Measurements from ENCODE around the gene SLFN14.
"Not testable (repeated sequence)": the region's sequence is repeated elsewhere in the genome, so short reads cannot be mapped to it uniquely, and the experiment has no call there.

Gene SLFN14

DNA sequence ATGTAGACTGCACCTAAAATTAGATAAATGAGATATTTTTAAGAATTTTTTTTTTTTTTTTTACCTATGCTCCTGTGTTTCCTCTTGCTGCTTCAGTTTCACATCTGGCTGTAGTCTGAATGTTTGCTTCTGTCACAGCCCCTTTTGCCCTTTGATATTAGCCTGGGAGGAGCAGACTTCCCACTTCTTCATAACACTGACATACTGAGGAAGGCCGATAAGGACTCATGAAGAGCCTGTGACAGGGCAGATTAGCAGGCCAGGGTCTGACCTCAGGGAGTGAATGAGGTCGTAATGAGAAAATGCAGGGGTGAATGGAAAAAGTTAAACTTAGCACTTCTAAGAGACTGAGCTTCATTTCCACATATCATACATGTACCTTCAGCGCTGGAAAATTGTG lies at the start of gene SLFN14:
TSS of gene SLFN14 (minus strand) at position 117 of the 400 bp plus-strand sequence. CDS start 2,757 bp downstream, outside the sequence.
- DNase-seq (ENCODE audit: low spot score) = peak; percentile 98

- DNase-seq (ENCODE audit: low spot score) = no peak
Measured at GRCh38 chr17:35609831-35610230, 49.2 kb upstream of the SLFN14 start.

GRCh38 chr17:35607239-35607847 lies 46.7 kb upstream of the SLFN14 start:
- no peak for DNase-seq (ENCODE audit: low spot score)

DNA sequence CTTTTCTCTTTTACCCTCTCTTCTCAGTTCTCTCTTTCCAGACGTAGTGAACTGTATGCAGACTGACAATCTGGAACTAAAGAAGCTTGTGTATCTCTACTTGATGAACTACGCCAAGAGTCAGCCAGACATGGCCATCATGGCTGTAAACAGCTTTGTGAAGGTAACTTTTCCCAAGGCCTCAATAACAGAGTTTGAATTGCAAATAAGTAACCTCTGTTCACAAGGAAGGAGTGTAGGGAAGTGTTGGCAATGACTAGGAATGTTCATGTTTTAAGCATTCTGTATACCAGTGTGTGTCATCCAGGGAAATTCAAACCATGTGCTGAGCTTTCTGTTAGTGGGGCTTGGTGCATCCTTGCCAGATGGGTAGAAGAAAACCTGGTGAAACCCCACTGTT lies 45.1 kb upstream of the SLFN14 start:
- no peak for DNase-seq (ENCODE audit: low spot score)

- no peak for DNase-seq (ENCODE audit: low spot score)
Measured at GRCh38 chr17:35603674-35604073, 43.1 kb upstream of the SLFN14 start.

DNA sequence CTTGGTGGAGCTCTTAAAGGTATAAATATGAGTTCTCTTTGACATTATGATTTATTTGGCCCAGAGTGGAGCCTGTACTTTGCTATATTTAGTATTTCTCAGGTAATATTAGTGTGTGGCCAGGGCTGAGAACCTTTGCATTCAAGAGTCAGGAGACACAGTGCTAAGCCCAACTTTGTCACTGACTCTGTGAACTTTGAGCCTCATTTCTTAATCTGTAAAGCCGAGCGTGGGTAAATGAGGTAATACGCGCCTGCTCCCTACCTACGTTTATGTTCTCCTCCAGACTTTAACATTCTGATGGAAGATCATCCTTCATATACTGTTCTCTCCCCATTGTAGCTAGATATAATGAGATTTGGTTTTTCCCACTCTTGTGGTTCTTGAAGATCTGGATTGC lies 37.0 kb upstream of the SLFN14 start:
- DNase-seq (ENCODE audit: low spot score) = no peak

- no peak for DNase-seq (ENCODE audit: low spot score)
Measured at GRCh38 chr17:35596530-35597233, 36.1 kb upstream of the SLFN14 start.

DNA sequence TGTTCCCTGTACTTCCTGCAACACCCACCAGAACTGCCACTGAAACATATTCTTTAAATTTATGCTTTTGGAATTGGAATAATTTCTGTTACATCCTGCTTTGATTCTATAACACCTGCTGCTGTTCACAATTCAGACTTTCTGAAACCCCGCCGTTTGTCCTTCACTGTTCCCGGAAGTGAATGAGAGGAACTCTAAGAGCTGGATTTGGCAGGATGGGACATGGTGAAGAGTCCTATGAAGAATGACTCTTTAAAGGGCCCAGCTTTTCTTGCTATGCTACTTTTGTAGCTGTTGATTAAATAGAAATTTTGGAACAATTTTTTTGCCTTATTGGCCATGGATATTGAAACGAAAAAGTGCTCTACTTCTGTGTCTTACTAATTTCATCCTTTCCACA lies 35.5 kb upstream of the SLFN14 start:
- DNase-seq (ENCODE audit: low spot score) = no peak

GRCh38 chr17:35588196-35588920 lies 27.7 kb upstream of the SLFN14 start:
- DNase-seq (ENCODE audit: low spot score) = peak; percentile 63

DNA sequence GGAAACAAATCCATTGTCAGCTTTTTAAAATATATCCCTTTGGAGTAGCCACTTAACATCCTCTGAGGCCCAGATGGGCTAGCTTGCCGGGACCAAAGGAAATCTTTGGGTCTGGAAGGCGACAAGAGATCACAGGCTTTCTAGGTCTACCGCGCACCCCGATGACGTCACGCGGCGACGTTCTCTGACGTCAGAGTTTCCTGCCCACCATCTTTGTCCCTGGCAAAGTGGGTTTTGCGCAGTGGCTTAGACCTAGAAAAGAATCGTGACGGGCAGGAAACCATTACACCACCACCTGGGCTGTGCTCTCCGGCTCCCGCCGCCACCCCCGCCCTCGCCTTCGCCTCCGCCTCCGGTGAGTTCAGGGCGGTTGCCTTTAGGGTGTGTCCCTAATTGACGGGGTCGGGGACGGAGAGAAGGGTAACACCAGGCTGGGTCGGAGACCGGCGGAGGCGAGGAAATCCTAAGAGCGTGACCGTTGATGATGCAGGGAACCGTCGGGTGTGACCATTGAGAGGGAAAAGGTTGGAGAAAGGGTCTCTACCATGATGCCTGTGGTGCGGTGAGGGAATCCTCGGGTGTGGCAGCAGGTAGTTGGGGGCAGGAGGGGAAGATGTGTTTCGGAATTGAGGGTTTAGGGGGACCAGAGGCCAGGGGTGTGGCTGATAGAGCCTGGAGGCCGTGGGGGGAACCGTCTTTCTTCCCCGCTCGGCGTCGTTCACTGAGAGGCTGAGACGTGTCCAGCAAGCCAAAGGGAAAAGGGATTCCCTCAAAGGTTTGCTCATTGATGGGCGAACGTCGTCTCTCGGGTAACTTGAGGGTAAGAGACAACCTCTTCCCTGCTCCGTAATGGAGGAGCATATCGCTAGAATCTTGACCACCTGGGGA lies 26.7 kb upstream of the SLFN14 start, which contains the start of gene AP2B1:
TSS of gene AP2B1 (plus strand) at position 249 of the 888 bp plus-strand sequence. CDS start 6,709 bp downstream, outside the sequence.
- peak; percentile 96 for DNase-seq (ENCODE audit: low spot score)

DNA sequence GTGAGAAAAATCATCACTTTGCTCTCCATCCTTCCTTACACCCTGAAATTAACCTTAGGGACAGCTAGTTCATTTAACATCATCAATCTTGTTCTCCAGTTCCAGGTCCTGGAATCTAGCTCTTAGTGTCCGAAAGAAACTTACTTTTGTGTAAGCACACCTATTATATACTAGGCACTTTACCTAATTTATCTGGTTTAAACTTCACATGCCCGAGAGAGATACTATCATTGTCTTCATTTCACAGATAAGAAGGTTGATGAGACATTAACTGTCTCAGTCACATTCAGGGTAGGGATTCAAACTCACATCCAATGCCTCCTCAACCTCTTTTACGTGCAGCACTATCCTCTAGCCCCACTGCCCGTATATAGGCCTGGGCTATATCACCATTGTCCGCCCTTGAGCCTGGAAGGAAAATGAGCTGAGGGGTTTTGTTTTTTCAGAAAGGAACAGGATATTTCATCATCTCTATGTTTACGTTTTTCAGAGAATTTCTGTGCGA lies 26.0 kb upstream of the SLFN14 start:
- no peak for DNase-seq (ENCODE audit: low spot score)

- no peak for DNase-seq (ENCODE audit: low spot score)
Measured at GRCh38 chr17:35584061-35584460, 23.4 kb upstream of the SLFN14 start.

DNA sequence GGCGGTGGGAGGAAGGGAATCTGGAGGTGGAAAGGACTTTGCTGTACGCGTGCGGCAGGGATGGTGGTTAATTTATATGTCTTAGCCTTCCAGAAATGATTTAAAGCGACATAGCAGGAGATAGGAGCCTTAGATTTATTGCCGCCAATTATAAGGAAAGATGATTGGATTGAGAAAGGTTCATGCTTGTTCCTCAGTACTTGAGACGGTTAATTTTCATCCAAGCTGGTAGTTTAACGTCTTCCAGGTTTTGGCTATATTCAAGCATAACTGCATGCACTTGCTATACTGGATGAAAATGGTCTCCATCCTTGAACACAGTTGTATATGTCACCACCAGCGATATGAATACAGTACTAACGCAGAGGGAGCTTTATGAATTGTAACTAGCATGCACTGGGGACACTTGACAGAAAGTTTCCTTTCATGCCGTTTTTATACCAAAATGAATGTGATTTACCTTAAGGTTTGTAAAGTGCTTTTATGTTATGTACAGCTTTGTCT lies 18.4 kb upstream of the SLFN14 start:
- no peak for DNase-seq (ENCODE audit: low spot score)

GRCh38 chr17:35578197-35578928 lies 17.7 kb upstream of the SLFN14 start, which contains the start of gene PEX12:
Gene PEX12, minus strand, starts transcription at chr17:35578571. Its CDS starts 550 bp downstream, at chr17:35578021.
- DNase-seq (ENCODE audit: low spot score) = peak; percentile 86

DNA sequence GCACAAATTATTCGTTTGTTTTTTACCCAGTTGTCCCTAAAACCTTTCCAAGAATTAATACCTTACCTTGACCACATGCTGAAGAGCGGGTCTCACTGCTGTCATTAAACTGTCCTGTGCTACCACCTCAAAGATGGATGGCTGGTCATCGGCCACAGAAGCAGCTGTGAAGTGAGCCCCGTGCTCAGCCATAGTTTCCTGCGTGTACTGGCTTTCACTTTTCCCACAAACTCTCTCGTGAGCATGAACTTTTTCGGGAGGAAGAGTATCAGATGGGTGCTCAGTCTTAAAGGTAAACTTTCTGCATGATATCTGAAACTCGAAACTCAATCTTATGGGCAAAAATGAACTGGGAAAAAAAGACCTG lies 17.2 kb upstream of the SLFN14 start:
- no peak for DNase-seq (ENCODE audit: low spot score)

DNA sequence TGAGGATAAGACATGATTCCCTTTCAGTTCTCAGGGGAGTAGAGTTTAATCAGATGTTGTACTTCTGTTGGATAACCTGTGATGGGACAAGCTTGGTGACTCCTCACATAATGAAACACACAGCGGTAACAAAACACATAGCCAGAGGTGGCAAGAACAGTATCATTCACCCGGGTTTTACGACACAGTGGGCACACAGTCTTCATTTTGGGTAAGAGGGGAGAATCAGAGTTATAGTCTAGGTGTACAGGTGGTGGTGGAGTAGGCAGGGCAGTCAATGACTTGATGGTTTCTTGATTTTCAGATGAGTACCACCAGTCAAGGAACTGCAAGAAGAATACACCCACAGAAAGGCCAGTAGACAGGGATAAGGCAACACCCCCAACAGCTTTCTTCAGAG lies 15.1 kb upstream of the SLFN14 start:
- DNase-seq (ENCODE audit: low spot score) = no peak

DNA sequence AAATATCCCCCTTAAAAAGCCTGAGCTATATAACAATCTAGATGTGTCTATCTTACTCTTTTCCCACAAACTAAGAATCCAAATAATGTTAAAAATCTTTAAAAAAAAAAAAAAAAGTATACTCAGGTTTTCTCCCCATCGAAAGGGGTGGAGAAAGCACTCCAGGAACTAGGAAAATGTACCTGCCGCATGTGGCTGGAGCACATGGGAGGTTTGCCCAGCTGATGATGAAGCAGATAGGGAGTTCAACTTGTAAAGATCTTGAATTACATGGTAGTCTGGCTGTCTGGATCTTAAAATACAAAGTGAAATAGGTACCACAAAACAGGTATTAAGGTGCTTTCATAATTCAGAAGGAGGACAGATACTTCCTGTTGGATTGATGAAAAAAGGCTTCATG lies 8.8 kb upstream of the SLFN14 start:
- DNase-seq (ENCODE audit: low spot score) = no peak

DNA sequence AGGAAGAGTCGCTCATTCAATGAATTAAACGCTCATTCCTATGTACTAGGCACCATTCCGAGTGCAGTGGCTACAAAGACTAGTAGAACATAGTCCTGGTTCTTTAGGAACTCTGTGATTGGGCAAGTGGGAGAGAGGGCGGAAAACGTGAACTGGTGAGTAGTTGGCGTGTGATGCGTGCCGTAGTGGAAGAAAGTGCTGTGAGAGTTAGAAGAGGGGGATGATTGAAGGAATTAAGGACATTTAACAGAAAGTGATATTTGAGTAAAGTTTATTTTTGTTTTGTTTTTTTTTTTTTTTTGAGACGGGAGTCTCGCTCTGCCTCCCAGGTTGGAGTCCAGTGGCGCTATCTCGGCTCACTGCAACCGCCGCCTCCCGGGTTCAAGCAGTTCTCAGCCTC lies 7.9 kb upstream of the SLFN14 start:
- peak; percentile 47 for DNase-seq (ENCODE audit: low spot score)

DNA sequence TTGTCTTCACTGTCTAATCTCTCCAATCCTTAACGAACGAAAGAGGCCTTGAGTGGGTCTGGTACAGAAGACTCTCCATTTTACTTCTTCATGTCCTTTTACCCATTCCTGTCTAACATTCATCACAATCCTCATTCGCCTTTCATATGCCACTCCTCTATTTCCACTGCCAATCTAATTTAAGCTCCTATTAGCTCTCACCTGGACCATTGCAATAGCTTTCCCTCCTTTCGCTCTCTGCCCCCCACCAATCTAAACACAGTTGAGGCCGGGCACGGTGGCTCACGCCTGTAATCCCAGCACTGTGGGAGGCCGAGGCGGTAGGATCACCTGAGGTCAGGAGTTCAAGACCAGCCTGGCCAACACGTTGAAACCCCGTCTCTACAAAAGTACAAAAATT lies 6.3 kb upstream of the SLFN14 start:
- DNase-seq (ENCODE audit: low spot score) = no peak

GRCh38 chr17:35563181-35563580 lies 2.6 kb upstream of the SLFN14 start:
- not testable (repeated sequence) for DNase-seq (ENCODE audit: low spot score)
